Naive thymus-derived CD4-positive, alpha-beta T cell (primary cell): Measurements from ENCODE around the gene ZDHHC7. TPM values are rescaled to one million over a fixed set of nuclear protein-coding genes. Genes with fewer than 3 reads are reported as not detected.
"Not testable (repeated sequence)": the region's sequence is repeated elsewhere in the genome, so short reads cannot be mapped to it uniquely, and the experiment has no call there.

Experiments used
- ATAC-seq: fragments of 150-1000 bp; cut with Tn5 transposase; 2 replicates; pipeline ENCODE4 v1.10.0; 2021; ENCODE audit warnings: mild to moderate bottlenecking, moderate library complexity
- CTCF ChIA-PET: fragments of 350-600 bp; sonication (Branson Sonifier 250); formaldehyde crosslinking; loops from one replicate; lab custom pipeline; 2021; ENCODE audit warnings: antibody characterized with exemption; lab: Charles Lee
- POLR2A ChIA-PET: fragments of 350-600 bp; sonication (Branson Sonifier 250); formaldehyde crosslinking; loops from one replicate; lab custom pipeline; 2021; ENCODE audit warnings: antibody characterized with exemption, inconsistent platforms; lab: Charles Lee
- DNase-seq, 9 donors: peaks; one replicate each; pipeline versions ENCODE4 v3.0.0 to v3.0.0-alpha.2; 2020 to 2022; ENCODE audit warnings: mixed read lengths in 1 of 9
- H3K27ac ChIP-seq: one replicate; pipeline ENCODE4 v1.7.0; 2013; ENCODE audit warnings: mild to moderate bottlenecking, low read depth, low read length, moderate library complexity
- H3K27me3 ChIP-seq, 2 donors: one replicate each; pipeline ENCODE4 v1.7.0; 2013; ENCODE audit warnings: low read length in 2 of 2, mild to moderate bottlenecking in 2 of 2, moderate library complexity in 2 of 2; ENCODE audit not compliant: control insufficient read depth in 2 of 2, insufficient read depth in 2 of 2
- H3K36me3 ChIP-seq, 3 experiments: 1 replicate in 2 of 3; 2 replicates in 1 of 3; pipeline ENCODE4 v1.7.0; 2013; ENCODE audit warnings: low read length in 3 of 3, mild to moderate bottlenecking in 3 of 3, moderate library complexity in 1 of 3; ENCODE audit not compliant: insufficient read depth in 3 of 3, control insufficient read depth in 2 of 3
- H3K4me1 ChIP-seq, 2 donors: one replicate each; pipeline ENCODE4 v1.7.0; 2013; ENCODE audit warnings: low read length in 2 of 2, mild to moderate bottlenecking in 2 of 2, moderate library complexity in 1 of 2; ENCODE audit not compliant: control insufficient read depth in 2 of 2, insufficient read depth in 2 of 2
- H3K4me3 ChIP-seq: 2 replicates; pipeline ENCODE4 v1.7.0; 2013; ENCODE audit warnings: mild to moderate bottlenecking, low read length
- H3K9me3 ChIP-seq, 3 experiments: 1 replicate in 2 of 3; 2 replicates in 1 of 3; pipeline ENCODE4 v1.7.0; 2013; ENCODE audit warnings: low read length in 3 of 3; ENCODE audit not compliant: control insufficient read depth in 2 of 3
- H3K27ac Mint-ChIP-seq, 9 donors: one replicate each; pipeline ENCODE4 v1.8.0; 2020 to 2022; ENCODE audit warnings: mixed read lengths in 9 of 9, mild to moderate bottlenecking in 8 of 9, moderate library complexity in 5 of 9, inconsistent platforms in 2 of 9
- H3K27me3 Mint-ChIP-seq, 5 donors: one replicate each; pipeline ENCODE4 v1.8.0; 2021 to 2022; ENCODE audit warnings: mixed read lengths in 5 of 5, mild to moderate bottlenecking in 1 of 5
- H3K36me3 Mint-ChIP-seq, 5 donors: one replicate each; pipeline ENCODE4 v1.8.0; 2020 to 2022; ENCODE audit warnings: mixed read lengths in 5 of 5, mild to moderate bottlenecking in 3 of 5, inconsistent platforms in 1 of 5
- H3K4me1 Mint-ChIP-seq, 7 donors: one replicate each; pipeline ENCODE4 v1.8.0; 2020 to 2022; ENCODE audit warnings: mixed read lengths in 7 of 7, mild to moderate bottlenecking in 3 of 7, inconsistent platforms in 1 of 7
- H3K4me3 Mint-ChIP-seq, 10 donors: one replicate each; pipeline ENCODE4 v1.8.0; 2020 to 2022; ENCODE audit warnings: mild to moderate bottlenecking in 10 of 10, mixed read lengths in 10 of 10, moderate library complexity in 6 of 10, inconsistent platforms in 2 of 10
- H3K9me3 Mint-ChIP-seq, 11 donors: one replicate each; pipeline ENCODE4 v1.8.0; 2020 to 2022; ENCODE audit warnings: mixed read lengths in 11 of 11, mild to moderate bottlenecking in 4 of 11, inconsistent platforms in 1 of 11, moderate library complexity in 1 of 11
- intact Hi-C, 2 donors: fragments of 100-400 bp; cut with micrococcal nuclease; formaldehyde crosslinking; loops; one replicate each; pipeline ENCODE4 v1.15.1; 2023
- polyA plus RNA-seq, 2 donors: library from polyadenylated mRNA; unstranded; fragments of 300-500 nt; fragmentation: Illumina TruSeq; gene quantifications; one replicate each; pipeline ENCODE4 v1.2.3, GENCODE V29; 2021
- total RNA-seq, 6 experiments: library from RNA in 5 of 6; stranded (reverse) in 5 of 6; gene quantifications; 1 replicate in 5 of 6; 2 replicates in 1 of 6; pipeline ENCODE4 v1.2.3 and lab custom pipeline; 2021 to 2026

ZDHHC7 gene
- total and polyA plus RNA-seq, 7 experiments from 2014 or later, result 31.7 to 62.2 (median 33.4) TPM

DNA sequence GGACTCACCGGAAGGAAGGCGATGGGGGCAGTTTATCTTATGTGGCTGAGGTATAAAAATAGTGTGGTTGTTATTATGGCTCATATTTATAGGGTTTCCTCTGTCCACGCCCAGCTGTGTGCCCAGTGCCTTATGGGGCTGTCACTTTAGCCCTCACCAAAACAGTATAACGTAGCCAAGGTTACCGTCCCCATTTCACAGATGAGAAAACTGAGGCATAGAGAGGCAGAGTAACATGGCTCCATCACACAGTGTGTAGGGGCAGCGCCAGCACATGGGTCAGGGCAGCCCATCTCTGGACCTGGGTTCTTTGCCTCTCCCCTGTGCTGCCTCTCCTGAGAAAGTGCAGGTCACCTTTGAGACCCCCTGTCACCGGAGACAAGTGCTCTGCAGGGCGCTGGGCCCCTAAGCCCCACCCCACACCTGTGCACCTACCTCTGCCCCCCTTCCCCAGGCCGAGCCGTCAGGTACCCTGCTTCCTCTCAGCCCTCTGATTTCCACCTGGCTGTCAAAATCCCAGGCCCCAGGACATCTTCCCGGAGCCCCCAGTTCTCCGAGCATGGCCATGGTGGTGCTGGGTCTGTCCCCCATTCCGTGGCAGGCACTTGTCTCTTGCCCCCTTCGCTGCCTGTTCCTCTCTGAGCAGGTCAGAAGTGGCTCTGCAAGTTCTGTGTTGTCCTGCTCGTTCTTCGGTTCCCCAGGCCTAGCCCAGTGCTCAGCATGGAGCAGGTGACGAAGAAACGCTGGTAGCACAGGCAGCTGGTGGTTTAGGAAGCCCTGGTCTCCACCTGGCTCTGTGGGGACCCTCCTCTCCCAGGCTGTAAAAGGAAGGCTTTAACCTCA, 23.5 kb upstream of the ZDHHC7 start:
- no peaks in the 10 kb centered on the region for H3K9me3 ChIP-seq
- H3K27ac ChIP-seq, result no peak overlapping the region
- Mint-ChIP-seq H3K27me3 (no peaks in the 10 kb centered on the region), H3K4me1 (peaks cover 2 to 14% (median 3%) of the 10 kb centered on the region in 7 donors), H3K9me3 (no peaks in the 10 kb centered on the region), H3K4me3 (no peak overlapping the region), H3K36me3 (peaks cover 3 to 24% (median 6%) of the 10 kb centered on the region in 5 donors), H3K27ac (peak overlapping the region in 2 of 9 donors; percentile 28 to 68)
- ChIA-PET CTCF (interaction anchor here (0.7 kb wide), 2 partner anchors 63 to 68 kb away, joined by 3 read pairs; no protein-coding TSS in a partner anchor), POLR2A (interaction anchor here (1.3 kb wide), 1 partner anchor 21 kb away, joined by 4 read pairs; no protein-coding TSS in a partner anchor)
- intact Hi-C loops, result no loop called here
- peaks cover 1 to 2% of the 10 kb centered on the region in 2 donors for H3K4me1 ChIP-seq
- DNase-seq, result no peak
- no peaks in the 10 kb centered on the region for H3K27me3 ChIP-seq
- no peak for ATAC-seq
- H3K4me3 ChIP-seq, result no peak overlapping the region
- H3K36me3 ChIP-seq, result peaks cover 0 to 15% (median 0%) of the 10 kb centered on the region in 3 experiments

DNA sequence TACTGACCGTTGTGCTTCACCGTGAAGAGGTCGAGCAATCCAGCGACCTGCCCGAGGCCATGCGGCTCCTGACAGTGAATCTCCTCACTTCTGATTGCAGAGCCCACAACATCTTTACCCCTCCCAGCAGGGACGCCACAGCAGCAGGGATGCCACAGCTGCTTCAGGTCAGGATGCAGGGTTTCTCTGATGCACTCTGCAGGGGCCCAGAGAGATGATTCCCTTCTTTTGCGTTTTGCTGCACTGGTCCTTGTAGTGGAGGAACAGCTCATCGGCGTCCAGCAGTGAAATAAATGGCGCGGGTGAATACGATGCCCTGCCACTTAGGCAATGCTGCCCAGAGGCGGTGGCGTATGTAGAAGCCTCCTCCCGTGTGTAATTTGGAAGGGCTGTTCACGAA, 21.8 kb upstream of the ZDHHC7 start:
- intact Hi-C loops, result no loop called here
- Histone ChIP-seq H3K9me3 (no peaks in the 10 kb centered on the region), H3K27me3 (no peaks in the 10 kb centered on the region), H3K27ac (no peak overlapping the region), H3K36me3 (peaks cover 0 to 15% (median 0%) of the 10 kb centered on the region in 3 experiments), H3K4me3 (no peak overlapping the region), H3K4me1 (peaks cover 16 to 17% of the 10 kb centered on the region in 2 donors)
- peaks cover 18 to 29% (median 19%) of the 10 kb centered on the region in 7 donors for H3K4me1 Mint-ChIP-seq
- DNase-seq (no peak), ATAC-seq (no peak)
- POLR2A ChIA-PET, result interaction anchor here (1.3 kb wide), 1 partner anchor 23 kb away, joined by 4 read pairs; no protein-coding TSS in a partner anchor
- H3K4me3 Mint-ChIP-seq, result no peak overlapping the region
- no peak overlapping the region for H3K27ac Mint-ChIP-seq
- H3K9me3 Mint-ChIP-seq, result peaks cover 0 to 5% (median 0%) of the 10 kb centered on the region in 11 donors
- peaks cover 3 to 22% (median 5%) of the 10 kb centered on the region in 5 donors for H3K36me3 Mint-ChIP-seq
- H3K27me3 Mint-ChIP-seq, result no peaks in the 10 kb centered on the region
- CTCF ChIA-PET, result no interaction called here

DNA sequence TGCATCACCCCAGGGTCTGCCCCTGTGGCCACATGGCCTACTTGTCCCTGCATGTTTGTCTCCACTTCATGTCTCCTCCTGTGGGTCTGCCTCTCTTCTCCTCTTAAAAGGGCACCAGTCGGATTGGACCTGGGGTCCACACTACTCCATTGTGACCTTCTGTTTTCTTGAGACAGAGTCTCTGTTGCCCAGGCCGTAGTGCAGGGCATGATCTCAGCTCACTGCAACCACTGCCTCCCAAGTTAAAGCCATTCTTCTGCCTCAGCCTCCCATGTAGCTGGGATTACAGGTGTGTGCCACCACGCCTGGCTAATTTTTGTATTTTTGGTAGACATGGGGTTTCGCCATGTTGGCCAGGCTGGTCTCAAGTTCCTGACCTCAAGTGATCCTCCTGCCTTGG, 20.9 kb upstream of the ZDHHC7 start:
- H3K27me3 Mint-ChIP-seq, DNase-seq, H3K27ac ChIP-seq, intact Hi-C loops, H3K9me3 ChIP-seq, H3K4me3 ChIP-seq, ATAC-seq, POLR2A ChIA-PET, H3K9me3 Mint-ChIP-seq, H3K4me3 Mint-ChIP-seq, H3K27me3 ChIP-seq: not testable (repeated sequence)
- Mint-ChIP-seq H3K4me1 (peaks cover 20 to 31% (median 22%) of the 10 kb centered on the region in 7 donors), H3K36me3 (peaks cover 0 to 15% (median 5%) of the 10 kb centered on the region in 5 donors), H3K27ac (peak overlapping the region in 1 of 9 donors; percentile 36)
- H3K4me1 ChIP-seq, result peaks cover 18% of the 10 kb centered on the region in 2 donors
- CTCF ChIA-PET, result interaction anchor here (0.7 kb wide), 1 partner anchor 519 kb away, joined by 3 read pairs; no protein-coding TSS in a partner anchor
- H3K36me3 ChIP-seq, result peaks cover 0 to 15% (median 0%) of the 10 kb centered on the region in 3 experiments

DNA sequence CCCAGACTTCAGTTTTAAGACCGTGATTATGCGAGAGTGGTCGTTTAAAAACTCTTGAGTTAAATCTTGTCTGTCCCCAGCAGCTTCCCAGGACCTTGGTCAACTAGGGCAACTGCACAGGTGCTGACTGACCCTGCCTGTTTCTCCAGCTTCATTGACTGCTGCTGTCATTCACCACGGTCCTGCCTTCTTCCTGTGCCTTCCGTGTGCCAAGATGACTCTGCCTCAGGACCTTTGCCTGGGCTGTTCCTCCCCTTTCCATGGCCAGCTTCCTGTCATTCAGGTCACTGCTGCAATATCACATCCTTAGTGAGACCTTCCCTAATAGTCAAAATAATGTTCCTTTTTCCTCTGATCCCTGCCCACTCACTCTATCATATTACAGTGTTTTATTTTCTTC, 20.1 kb upstream of the ZDHHC7 start:
- Histone ChIP-seq H3K27ac (no peak overlapping the region), H3K4me3 (no peak overlapping the region), H3K27me3 (no peaks in the 10 kb centered on the region), H3K36me3 (peaks cover 0 to 13% (median 0%) of the 10 kb centered on the region in 3 experiments), H3K4me1 (peaks cover 22 to 23% of the 10 kb centered on the region in 2 donors), H3K9me3 (no peaks in the 10 kb centered on the region)
- DNase-seq, result no peak
- no peak for ATAC-seq
- Mint-ChIP-seq H3K36me3 (peaks cover 0 to 9% (median 5%) of the 10 kb centered on the region in 5 donors), H3K4me1 (peaks cover 23 to 39% (median 27%) of the 10 kb centered on the region in 7 donors), H3K9me3 (peaks cover 0 to 5% (median 0%) of the 10 kb centered on the region in 11 donors), H3K27me3 (no peaks in the 10 kb centered on the region), H3K27ac (peak overlapping the region in 3 of 9 donors; percentile 25 to 56 (median 25)), H3K4me3 (no peak overlapping the region)
- intact Hi-C loops, result no loop called here
- CTCF ChIA-PET, result no interaction called here
- POLR2A ChIA-PET, result interaction anchor here (1.6 to 1.8 kb wide), 2 partner anchors 16 to 20 kb away, joined by 5 to 8 read pairs; partner anchors contain the start of gene ZDHHC7

DNA sequence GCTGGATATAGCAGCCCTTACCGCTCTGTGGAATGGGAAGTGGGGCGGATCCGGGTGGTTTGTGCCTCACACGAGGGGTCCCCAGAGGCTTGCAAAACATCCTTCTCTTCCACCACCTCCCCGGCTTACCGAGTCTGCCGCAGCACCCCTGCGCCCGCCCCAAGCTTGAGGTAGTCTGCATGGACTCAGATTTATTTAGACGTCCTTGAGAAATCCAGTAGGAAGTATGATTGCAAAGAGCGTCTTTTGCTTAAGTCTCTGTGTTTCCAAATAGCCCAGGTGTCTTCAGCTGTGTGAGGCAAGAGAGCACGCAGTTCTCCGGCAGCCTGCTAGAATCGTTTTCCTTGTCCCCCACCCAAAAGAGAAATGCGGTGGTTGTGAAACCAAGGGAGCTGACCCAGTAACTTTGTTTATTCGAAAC, 18.7 kb upstream of the ZDHHC7 start:
- POLR2A ChIA-PET, result interaction anchor here (0.8 to 1.8 kb wide), 4 partner anchors 17 to 57 kb away, joined by 3 to 6 read pairs (median 4); no protein-coding TSS in a partner anchor
- peaks cover 22 to 23% of the 10 kb centered on the region in 2 donors for H3K4me1 ChIP-seq

DNA sequence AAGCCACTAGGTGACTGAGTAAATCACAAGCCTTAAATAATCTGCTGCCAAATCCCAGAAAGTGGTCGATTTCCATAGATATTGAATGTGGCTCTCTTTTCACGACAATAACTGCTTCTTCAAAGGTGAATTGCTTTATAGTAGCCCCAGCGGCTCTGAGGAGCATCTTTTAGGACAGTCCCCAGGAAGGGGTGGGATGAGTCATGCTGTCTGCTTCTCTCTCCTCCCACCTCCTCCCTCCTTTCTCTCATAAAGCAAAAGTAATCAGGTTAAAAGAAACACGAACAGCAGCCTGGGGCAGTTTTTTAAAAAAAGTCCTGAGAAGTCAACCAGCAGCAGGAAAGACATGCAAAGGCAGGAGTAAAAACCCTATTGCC, 18.1 kb upstream of the ZDHHC7 start:
- intact Hi-C loops, result loop anchor here (1.0 to 10.0 kb wide), 11 partner anchors 17 to 913 kb away; partner anchors contain the start of genes COX4I1 (in 1 of the 2), DNAAF1 (in 1 of the 2), EMC8 (in 1 of the 2) and HSDL1 (in 1 of the 2)
- peak overlapping the region; percentile 85 for H3K4me3 ChIP-seq
- no peaks in the 10 kb centered on the region for H3K27me3 ChIP-seq
- ATAC-seq, result peak; percentile 46
- H3K27ac Mint-ChIP-seq, result peak overlapping the region; percentile 72 to 95 (median 89)
- peaks cover 0 to 5% (median 0%) of the 10 kb centered on the region in 11 donors for H3K9me3 Mint-ChIP-seq
- ChIA-PET CTCF (no interaction called here), POLR2A (interaction anchor here (0.8 to 0.9 kb wide), 2 partner anchors 19 to 57 kb away, joined by 3 to 6 read pairs; no protein-coding TSS in a partner anchor)
- peak in 5 of 9 donors; percentile 4 to 70 (median 21) for DNase-seq
- no peaks in the 10 kb centered on the region for H3K9me3 ChIP-seq
- peaks cover 26 to 40% (median 33%) of the 10 kb centered on the region in 7 donors for H3K4me1 Mint-ChIP-seq
- peak overlapping the region; percentile 88 to 94 (median 92) for H3K4me3 Mint-ChIP-seq
- peaks cover 0 to 9% (median 4%) of the 10 kb centered on the region in 5 donors for H3K36me3 Mint-ChIP-seq
- peaks cover 0 to 9% (median 0%) of the 10 kb centered on the region in 3 experiments for H3K36me3 ChIP-seq
- peak overlapping the region; percentile 93 for H3K27ac ChIP-seq
- peaks cover 22 to 23% of the 10 kb centered on the region in 2 donors for H3K4me1 ChIP-seq
- no peaks in the 10 kb centered on the region for H3K27me3 Mint-ChIP-seq

More for the DNA sequence above, 18.7 kb upstream of the ZDHHC7 start:
- Histone ChIP-seq H3K9me3 (no peaks in the 10 kb centered on the region), H3K4me3 (no peak overlapping the region), H3K27ac (no peak overlapping the region), H3K27me3 (no peaks in the 10 kb centered on the region), H3K36me3 (peaks cover 0 to 9% (median 0%) of the 10 kb centered on the region in 3 experiments)
- ATAC-seq, result no peak
- Mint-ChIP-seq H3K4me3 (peak overlapping the region in 2 of 10 donors; percentile 18 to 89), H3K27ac (no peak overlapping the region), H3K36me3 (peaks cover 0 to 9% (median 4%) of the 10 kb centered on the region in 5 donors), H3K9me3 (peaks cover 0 to 5% (median 0%) of the 10 kb centered on the region in 11 donors), H3K27me3 (no peaks in the 10 kb centered on the region), H3K4me1 (peaks cover 25 to 40% (median 33%) of the 10 kb centered on the region in 7 donors)
- CTCF ChIA-PET, result no interaction called here
- DNase-seq, result no peak
- intact Hi-C loops, result loop anchor here (1.0 to 10.0 kb wide), 11 partner anchors 17 to 913 kb away; partner anchors contain the start of genes COX4I1 (in 1 of the 2), DNAAF1 (in 1 of the 2), EMC8 (in 1 of the 2) and HSDL1 (in 1 of the 2)
